Measurements from ENCODE around the gene DDR2.
"Not testable (repeated sequence)": the region's sequence is repeated elsewhere in the genome, so short reads cannot be mapped to it uniquely, and the experiment has no call there.

DNA sequence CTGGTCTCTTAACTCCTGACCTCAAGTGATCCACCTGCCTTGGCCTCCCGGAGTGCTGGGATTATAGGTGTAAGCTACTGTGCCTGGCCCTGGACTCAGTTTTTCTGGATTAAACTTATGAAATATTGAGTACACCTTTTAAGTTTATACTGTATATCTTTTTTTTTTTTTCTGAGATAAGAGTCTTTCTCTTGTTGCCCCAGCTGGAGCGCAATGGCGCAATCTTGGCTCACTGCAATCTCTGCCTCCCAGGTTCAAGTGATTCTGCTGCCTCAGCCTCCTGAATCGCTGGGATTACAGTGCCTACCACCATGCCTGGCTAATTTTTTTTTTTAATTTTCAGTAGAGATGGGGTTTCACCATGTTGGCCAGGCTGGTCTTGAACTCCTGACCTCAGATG, 47.2 kb upstream of the DDR2 start:
- TF ChIP-seq POLR2AphosphoS5, POLR2A (IDR thresholded peaks at IDR 0.05): not testable (repeated sequence)
